ENCODE results near the gene ZAP70. TPM values are rescaled to one million over a fixed set of nuclear protein-coding genes. Genes with fewer than 3 reads are reported as not detected.

Gene ZAP70
- polyA plus RNA-seq, 1 donor (not counting 4 experiments of a cell fraction or from before 2014, with no cell fraction given), result 1.6 TPM

GRCh38 chr2:97770445-97770844 is 57.1 kb downstream of the ZAP70 start:
- dilution Hi-C loops (cut with MboI; ENCODE audit: extremely low pct_ligation_motif_present, low sequenced_read_pairs), result no loop called here
- no peak overlapping the region for H3K4me2 ChIP-seq (ENCODE audit: control insufficient read depth, extremely low read depth, insufficient read depth, low read depth, low read length)
- no peak overlapping the region for H3K4me3 ChIP-seq (ENCODE audit: control insufficient read depth in 2 of 3, extremely low read depth in 1 of 3, insufficient read depth in 2 of 3, low read depth in 1 of 3, low read length in 3 of 3)
- H3K9me1 ChIP-seq (ENCODE audit: control insufficient read depth, extremely low read depth, insufficient read depth, low read length), result no peaks in the 10 kb centered on the region
- TF ChIP-seq, protein P1, sequence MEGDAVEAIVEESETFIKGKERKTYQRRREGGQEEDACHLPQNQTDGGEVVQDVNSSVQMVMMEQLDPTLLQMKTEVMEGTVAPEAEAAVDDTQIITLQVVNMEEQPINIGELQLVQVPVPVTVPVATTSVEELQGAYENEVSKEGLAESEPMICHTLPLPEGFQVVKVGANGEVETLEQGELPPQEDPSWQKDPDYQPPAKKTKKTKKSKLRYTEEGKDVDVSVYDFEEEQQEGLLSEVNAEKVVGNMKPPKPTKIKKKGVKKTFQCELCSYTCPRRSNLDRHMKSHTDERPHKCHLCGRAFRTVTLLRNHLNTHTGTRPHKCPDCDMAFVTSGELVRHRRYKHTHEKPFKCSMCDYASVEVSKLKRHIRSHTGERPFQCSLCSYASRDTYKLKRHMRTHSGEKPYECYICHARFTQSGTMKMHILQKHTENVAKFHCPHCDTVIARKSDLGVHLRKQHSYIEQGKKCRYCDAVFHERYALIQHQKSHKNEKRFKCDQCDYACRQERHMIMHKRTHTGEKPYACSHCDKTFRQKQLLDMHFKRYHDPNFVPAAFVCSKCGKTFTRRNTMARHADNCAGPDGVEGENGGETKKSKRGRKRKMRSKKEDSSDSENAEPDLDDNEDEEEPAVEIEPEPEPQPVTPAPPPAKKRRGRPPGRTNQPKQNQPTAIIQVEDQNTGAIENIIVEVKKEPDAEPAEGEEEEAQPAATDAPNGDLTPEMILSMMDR (optimal IDR thresholded peaks at IDR 0.05 in 1 of 3, IDR thresholded peaks at IDR 0.05 in 1 of 3, conservative IDR thresholded peaks at IDR 0.05 in 1 of 3; ENCODE audit: extremely low read depth in 1 of 3, insufficient read depth in 2 of 3, low read length in 3 of 3), result no peak
- TF ChIP-seq EZH2 (IDR thresholded peaks at IDR 0.05; ENCODE audit: low read length), result no peak
- H3K79me2 ChIP-seq (ENCODE audit: control insufficient read depth, insufficient read depth, low read length), result no peaks in the 10 kb centered on the region
- no peaks in the 10 kb centered on the region for H3K4me1 ChIP-seq (ENCODE audit: control insufficient read depth, extremely low read depth, insufficient read depth, low read length)
- peaks cover 28 to 34% of the 10 kb centered on the region in 2 experiments for H3K36me3 ChIP-seq (ENCODE audit: control insufficient read depth in 2 of 2, extremely low read depth in 1 of 2, insufficient read depth in 2 of 2, low read length in 2 of 2)
- no peak for DNase-seq (ENCODE audit: low read depth, low spot score)
- H3K27me3 ChIP-seq (ENCODE audit: control insufficient read depth, extremely low read depth, insufficient read depth, low read length), result no peaks in the 10 kb centered on the region
- H4K20me1 ChIP-seq (ENCODE audit: control insufficient read depth, extremely low read depth, insufficient read depth, low read length), result no peaks in the 10 kb centered on the region
- no peak overlapping the region for H2AFZ ChIP-seq (ENCODE audit: control insufficient read depth, low read length)
- no peaks in the 10 kb centered on the region for H3K9me3 ChIP-seq (ENCODE audit: control insufficient read depth, low read depth, low read length)
- no peak for FAIRE-seq
- no peak overlapping the region for H3K9ac ChIP-seq (ENCODE audit: control insufficient read depth, extremely low read depth, insufficient read depth, low read length)
- no peak overlapping the region for H3K27ac ChIP-seq (ENCODE audit: control insufficient read depth, insufficient read depth, low read length)

DNA sequence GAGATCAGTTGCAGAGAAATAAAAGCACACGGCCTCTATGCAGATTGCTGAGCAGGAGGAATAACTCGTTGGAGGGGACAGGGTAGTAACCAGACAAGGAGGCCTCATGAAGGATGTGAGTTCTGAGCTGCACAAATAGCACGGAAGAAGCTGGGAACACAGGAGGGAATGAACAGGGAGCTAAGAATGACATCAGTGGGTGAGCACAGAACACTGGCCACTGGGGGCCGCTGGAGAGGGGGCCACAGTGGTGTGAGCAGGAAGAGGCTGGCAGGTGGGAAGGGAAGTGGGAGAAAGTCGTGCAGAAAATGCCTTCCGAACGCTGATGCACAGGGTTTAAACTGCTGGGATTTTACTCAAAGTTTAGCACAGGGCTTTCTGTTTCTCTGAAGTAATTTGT is 61.0 kb downstream of the ZAP70 start:
- peaks cover 19 to 28% of the 10 kb centered on the region in 2 experiments for H3K36me3 ChIP-seq (ENCODE audit: control insufficient read depth in 2 of 2, extremely low read depth in 1 of 2, insufficient read depth in 2 of 2, low read length in 2 of 2)
- H3K4me2 ChIP-seq (ENCODE audit: control insufficient read depth, extremely low read depth, insufficient read depth, low read depth, low read length), result no peak overlapping the region
- no peak overlapping the region for H3K4me3 ChIP-seq (ENCODE audit: control insufficient read depth in 2 of 3, extremely low read depth in 1 of 3, insufficient read depth in 2 of 3, low read depth in 1 of 3, low read length in 3 of 3)
- no peaks in the 10 kb centered on the region for H4K20me1 ChIP-seq (ENCODE audit: control insufficient read depth, extremely low read depth, insufficient read depth, low read length)
- dilution Hi-C loops (cut with MboI; ENCODE audit: extremely low pct_ligation_motif_present, low sequenced_read_pairs), result no loop called here
- H3K4me1 ChIP-seq (ENCODE audit: control insufficient read depth, extremely low read depth, insufficient read depth, low read length), result no peaks in the 10 kb centered on the region
- H3K9me1 ChIP-seq (ENCODE audit: control insufficient read depth, extremely low read depth, insufficient read depth, low read length), result no peaks in the 10 kb centered on the region
- no peak overlapping the region for H3K9ac ChIP-seq (ENCODE audit: control insufficient read depth, extremely low read depth, insufficient read depth, low read length)
- DNase-seq (ENCODE audit: low read depth, low spot score) (no peak), FAIRE-seq (no peak)
- no peak overlapping the region for H2AFZ ChIP-seq (ENCODE audit: control insufficient read depth, low read length)
- H3K9me3 ChIP-seq (ENCODE audit: control insufficient read depth, low read depth, low read length), result no peaks in the 10 kb centered on the region
- H3K79me2 ChIP-seq (ENCODE audit: control insufficient read depth, insufficient read depth, low read length), result no peaks in the 10 kb centered on the region
- H3K27me3 ChIP-seq (ENCODE audit: control insufficient read depth, extremely low read depth, insufficient read depth, low read length), result no peaks in the 10 kb centered on the region
- TF ChIP-seq, protein P1 (optimal IDR thresholded peaks at IDR 0.05 in 1 of 3, IDR thresholded peaks at IDR 0.05 in 1 of 3, conservative IDR thresholded peaks at IDR 0.05 in 1 of 3; ENCODE audit: extremely low read depth in 1 of 3, insufficient read depth in 2 of 3, low read length in 3 of 3), result peak; percentile 28 to 59 (median 40)
- no peak for TF ChIP-seq EZH2 (IDR thresholded peaks at IDR 0.05; ENCODE audit: low read length)
- H3K27ac ChIP-seq (ENCODE audit: control insufficient read depth, insufficient read depth, low read length), result no peak overlapping the region

All from keratinocyte (primary cell).